GM19468 (cell line): ENCODE measurements around the gene MANSC4.

Experiments used
- ATAC-seq: cut with Tn5 transposase; IDR thresholded peaks from one replicate; pipeline ENCODE4 v1.9.1; 2021; ENCODE audit warnings: mild to moderate bottlenecking, moderate library complexity, moderate number of reproducible peaks; ENCODE audit not compliant: unreplicated experiment; ENCODE audit errors: extremely low read depth

MANSC4 gene

GRCh38 chr12:27802511-27802910 is 22.5 kb upstream of the MANSC4 start:
- ATAC-seq: no peak

- no peak for ATAC-seq
Measured at GRCh38 chr12:27801630-27802029, 21.6 kb upstream of the MANSC4 start.

GRCh38 chr12:27800819-27801218 is 20.8 kb upstream of the MANSC4 start:
- no peak for ATAC-seq

- no peak for ATAC-seq
Measured at GRCh38 chr12:27797301-27798025, 17.4 kb upstream of the MANSC4 start.

- ATAC-seq: no peak
Measured at GRCh38 chr12:27796128-27796527, 16.1 kb upstream of the MANSC4 start.

GRCh38 chr12:27794818-27795584 is 15.0 kb upstream of the MANSC4 start:
- no peak for ATAC-seq

GRCh38 chr12:27790179-27790578 is 10.1 kb upstream of the MANSC4 start:
- no peak for ATAC-seq

GRCh38 chr12:27787559-27787958 is 7.5 kb upstream of the MANSC4 start:
- ATAC-seq: no peak

GRCh38 chr12:27785882-27786570 is 6.0 kb upstream of the MANSC4 start:
- no peak for ATAC-seq

- no peak for ATAC-seq
Measured at GRCh38 chr12:27782481-27782880, 2.4 kb upstream of the MANSC4 start.

GRCh38 chr12:27781680-27782079 is 1.6 kb upstream of the MANSC4 start:
- no peak for ATAC-seq

- no peak for ATAC-seq
Measured at GRCh38 chr12:27780612-27781408, 774 bp upstream of the MANSC4 start.

- peak; percentile 4 for ATAC-seq
Measured at GRCh38 chr12:27779416-27779919, 568 bp downstream of the MANSC4 start.

- no peak for ATAC-seq
Measured at GRCh38 chr12:27778206-27778605, 1.8 kb downstream of the MANSC4 start.

GRCh38 chr12:27777141-27777540 is 2.9 kb downstream of the MANSC4 start:
- ATAC-seq: no peak

GRCh38 chr12:27772328-27773049 is 7.5 kb downstream of the MANSC4 start:
- no peak for ATAC-seq

GRCh38 chr12:27771481-27772327 is 8.3 kb downstream of the MANSC4 start:
- ATAC-seq: no peak

GRCh38 chr12:27769142-27769673 is 10.8 kb downstream of the MANSC4 start:
- no peak for ATAC-seq
